Measurements from ENCODE around the gene ATAD3A. TPM values are rescaled to one million over a fixed set of nuclear protein-coding genes. Genes with fewer than 3 reads are reported as not detected.
A peak's percentile ranks its signal among the peaks of the same experiment; 100 is the strongest.

The ATAD3A gene
- total RNA-seq, 2 donors from 2014 or later: 52.7 to 126 TPM

DNA sequence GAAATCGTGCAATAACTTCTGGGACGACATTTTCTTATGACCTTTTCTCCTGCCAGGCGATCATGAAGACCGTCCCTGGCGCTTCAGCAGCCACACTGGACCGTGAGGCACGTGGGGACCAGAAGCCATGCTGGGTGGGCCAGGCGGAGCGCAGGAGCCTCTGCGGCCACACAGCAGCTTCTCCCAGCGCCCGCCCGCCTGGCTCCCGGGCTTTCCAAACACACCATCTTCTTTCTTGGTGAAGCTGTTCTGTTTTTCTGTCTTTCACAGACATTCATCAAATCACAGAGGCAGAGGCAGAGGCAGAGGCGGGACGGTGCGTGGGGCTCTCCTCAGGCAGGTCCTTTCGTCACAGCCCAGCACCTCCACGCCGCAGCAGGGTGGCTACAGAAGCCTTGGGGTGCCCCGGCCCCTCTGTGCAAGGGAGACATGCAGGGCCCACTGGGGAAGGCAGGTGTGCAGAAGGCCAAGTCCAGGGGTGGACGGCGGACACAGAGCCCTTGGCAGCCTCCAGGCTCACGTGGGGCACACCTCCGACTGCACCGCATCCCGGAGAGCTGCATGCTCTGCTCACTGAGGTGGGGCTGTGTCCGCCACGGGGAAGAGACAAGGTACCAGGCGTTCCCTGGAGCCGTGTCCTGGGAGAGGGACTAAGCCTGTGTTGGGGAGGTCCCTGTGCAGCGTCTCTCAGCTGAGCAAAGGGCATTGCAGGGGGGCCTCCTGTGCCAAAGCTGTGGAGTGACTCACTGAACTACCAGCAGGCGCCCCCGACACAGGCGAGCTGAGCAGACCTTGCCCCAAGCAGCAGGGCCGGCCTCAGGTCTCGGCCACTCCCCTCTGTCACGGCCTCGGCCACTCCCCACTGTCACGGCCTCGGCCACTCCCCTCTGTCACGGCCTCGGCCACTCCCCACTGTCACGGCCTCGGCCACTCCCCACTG is 31.1 kb downstream of the ATAD3A start:
- Mint-ChIP-seq H3K27ac (no peak overlapping the region), H3K4me3 (no peak overlapping the region), H3K27me3 (no peaks in the 10 kb centered on the region), H3K36me3 (no peaks in the 10 kb centered on the region), H3K4me1 (ENCODE audit: low read depth in 2 of 2) (no peaks in the 10 kb centered on the region), H3K9me3 (no peaks in the 10 kb centered on the region)
- no peak for DNase-seq (ENCODE audit: low spot score)
- no peak for ATAC-seq

- DNase-seq (ENCODE audit: low spot score) (no peak), ATAC-seq (no peak)
- no peaks in the 10 kb centered on the region for H3K9me3 Mint-ChIP-seq
- no peak overlapping the region for H3K27ac Mint-ChIP-seq
- no peaks in the 10 kb centered on the region for H3K36me3 Mint-ChIP-seq
- no peaks in the 10 kb centered on the region for H3K27me3 Mint-ChIP-seq
- H3K4me3 Mint-ChIP-seq: no peak overlapping the region
- no peaks in the 10 kb centered on the region for H3K4me1 Mint-ChIP-seq (ENCODE audit: low read depth in 2 of 2)
These were observed 31.7 kb downstream of the ATAD3A start for GRCh38 chr1:1543706-1544099.

DNA sequence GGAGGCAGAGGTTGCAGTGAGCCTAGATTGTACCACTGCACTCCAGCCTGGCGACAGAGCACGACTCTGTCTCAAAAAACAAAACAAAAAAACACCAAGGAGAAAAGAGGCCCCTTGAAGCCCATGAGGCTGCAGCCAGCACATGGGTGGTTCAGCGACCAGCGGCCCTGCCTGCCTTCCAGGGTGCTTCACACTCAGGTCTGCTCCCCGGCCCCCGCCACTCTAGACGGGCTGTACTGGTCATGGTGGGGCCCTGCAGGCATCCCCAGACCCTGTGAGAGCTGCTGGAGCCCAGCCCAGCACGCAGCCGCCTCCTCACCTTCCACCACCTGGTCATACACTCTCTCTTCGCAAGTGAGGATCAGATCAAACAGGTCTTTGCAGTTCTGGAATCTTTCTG is 32.6 kb downstream of the ATAD3A start:
- ATAC-seq (no peak), DNase-seq (ENCODE audit: low spot score) (no peak)
- Mint-ChIP-seq H3K4me3 (no peak overlapping the region), H3K27ac (no peak overlapping the region), H3K36me3 (no peaks in the 10 kb centered on the region), H3K9me3 (no peaks in the 10 kb centered on the region), H3K4me1 (ENCODE audit: low read depth in 2 of 2) (no peaks in the 10 kb centered on the region), H3K27me3 (no peaks in the 10 kb centered on the region)

DNA sequence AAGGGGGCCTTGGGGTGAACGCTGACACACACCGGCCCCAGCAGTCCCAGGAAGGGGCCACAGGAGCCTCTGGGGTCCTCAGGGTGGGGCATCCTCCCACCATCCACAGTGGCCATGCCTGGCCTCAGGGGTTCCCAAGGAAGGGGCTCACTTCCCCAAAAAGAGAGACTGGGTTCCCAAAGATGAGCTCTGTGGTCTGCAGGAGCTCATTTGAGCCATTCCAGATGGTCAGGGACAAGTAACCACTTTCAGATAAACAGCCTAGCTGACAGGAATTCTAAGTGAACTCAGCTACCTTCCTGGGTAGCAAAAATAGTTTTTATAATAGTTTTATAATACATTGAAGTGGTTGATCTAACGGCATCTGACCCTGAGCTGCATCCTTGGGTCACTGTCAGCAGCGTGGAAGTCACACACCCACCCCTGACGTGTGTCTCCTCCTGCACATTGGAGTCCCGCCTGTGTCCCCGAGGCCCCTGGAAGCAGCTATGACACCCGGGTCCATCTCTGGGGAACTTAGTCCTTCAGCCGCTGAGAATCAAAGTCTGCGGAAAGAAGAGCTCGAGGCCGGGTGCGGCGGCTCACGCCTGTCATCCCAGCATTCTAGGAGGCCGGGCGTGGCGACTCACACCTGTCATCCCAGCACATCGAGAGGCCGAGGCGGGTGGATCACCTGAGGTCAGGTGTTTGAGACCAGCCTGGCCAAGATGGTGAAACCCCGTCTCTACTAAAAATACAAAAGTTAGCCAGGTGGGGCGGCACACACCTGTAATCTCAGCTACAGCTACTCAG is 34.2 kb downstream of the ATAD3A start:
- no peak for DNase-seq (ENCODE audit: low spot score)
- Mint-ChIP-seq H3K27me3 (no peaks in the 10 kb centered on the region), H3K4me3 (no peak overlapping the region), H3K9me3 (no peaks in the 10 kb centered on the region), H3K4me1 (ENCODE audit: low read depth in 2 of 2) (peaks cover 0 to 3% of the 10 kb centered on the region in 2 donors), H3K36me3 (no peaks in the 10 kb centered on the region), H3K27ac (no peak overlapping the region)
- no peak for ATAC-seq

DNA sequence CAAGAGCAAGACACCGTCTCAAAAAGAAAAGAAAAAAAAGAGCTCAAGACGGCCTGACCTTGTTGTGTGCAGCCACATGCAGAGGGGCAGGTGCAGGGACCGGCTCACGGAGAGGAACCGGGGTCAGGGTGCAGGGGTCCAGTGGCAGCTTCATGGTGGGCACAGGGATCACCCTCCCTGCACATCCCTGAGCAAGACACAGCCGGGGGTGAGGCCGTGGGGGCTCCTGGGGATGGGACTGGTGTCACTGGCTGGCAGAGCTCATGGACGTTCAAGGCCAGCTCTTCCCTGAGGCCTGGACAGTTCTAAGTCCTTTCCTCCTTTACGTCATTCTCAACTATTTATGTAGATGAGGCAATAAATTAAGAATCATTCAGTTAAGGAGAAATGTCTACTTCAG is 35.0 kb downstream of the ATAD3A start:
- Mint-ChIP-seq H3K36me3 (no peaks in the 10 kb centered on the region), H3K9me3 (no peaks in the 10 kb centered on the region), H3K27me3 (no peaks in the 10 kb centered on the region), H3K4me3 (no peak overlapping the region), H3K4me1 (ENCODE audit: low read depth in 2 of 2) (peaks cover 0 to 3% of the 10 kb centered on the region in 2 donors), H3K27ac (no peak overlapping the region)
- no peak for ATAC-seq
- no peak for DNase-seq (ENCODE audit: low spot score)

- ATAC-seq (no peak), DNase-seq (ENCODE audit: low spot score) (no peak)
- no peak overlapping the region for H3K27ac Mint-ChIP-seq
- no peaks in the 10 kb centered on the region for H3K27me3 Mint-ChIP-seq
- no peak overlapping the region for H3K4me3 Mint-ChIP-seq
- no peaks in the 10 kb centered on the region for H3K36me3 Mint-ChIP-seq
- peaks cover 0 to 3% of the 10 kb centered on the region in 2 donors for H3K4me1 Mint-ChIP-seq (ENCODE audit: low read depth in 2 of 2)
- H3K9me3 Mint-ChIP-seq: no peaks in the 10 kb centered on the region
These were observed 35.5 kb downstream of the ATAD3A start for GRCh38 chr1:1547476-1547875.

DNA sequence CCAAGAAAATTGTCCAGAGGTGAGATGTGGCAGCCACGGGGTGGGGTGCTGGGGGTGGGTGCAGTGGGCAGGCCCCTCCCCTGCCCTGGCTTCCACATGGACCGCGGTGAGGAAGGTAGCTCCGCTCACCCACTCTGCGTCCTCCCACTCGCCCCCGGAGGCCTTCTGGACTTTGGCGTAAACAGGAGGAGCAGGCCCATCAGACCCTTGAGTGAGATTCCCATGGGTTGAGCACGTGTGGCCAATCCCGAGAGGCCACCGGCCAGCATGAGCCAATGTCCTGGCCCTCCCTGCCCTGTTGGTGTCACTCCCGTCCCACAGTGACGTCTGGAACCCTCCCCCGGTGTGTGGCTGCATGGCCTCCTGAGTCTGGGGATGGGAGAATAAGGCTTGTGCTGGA is 36.6 kb downstream of the ATAD3A start:
- H3K4me1 Mint-ChIP-seq (ENCODE audit: low read depth in 2 of 2): peaks cover 0 to 4% of the 10 kb centered on the region in 2 donors
- ATAC-seq: no peak
- H3K4me3 Mint-ChIP-seq: no peak overlapping the region
- no peaks in the 10 kb centered on the region for H3K9me3 Mint-ChIP-seq
- H3K27ac Mint-ChIP-seq: no peak overlapping the region
- no peak for DNase-seq (ENCODE audit: low spot score)
- H3K27me3 Mint-ChIP-seq: no peaks in the 10 kb centered on the region
- H3K36me3 Mint-ChIP-seq: no peaks in the 10 kb centered on the region

GRCh38 chr1:1550087-1550486 is 38.1 kb downstream of the ATAD3A start:
- H3K27me3 Mint-ChIP-seq: no peaks in the 10 kb centered on the region
- peaks cover 4 to 10% of the 10 kb centered on the region in 2 donors for H3K4me1 Mint-ChIP-seq (ENCODE audit: low read depth in 2 of 2)
- H3K27ac Mint-ChIP-seq: no peak overlapping the region
- no peak for ATAC-seq
- H3K4me3 Mint-ChIP-seq: no peak overlapping the region
- no peak for DNase-seq (ENCODE audit: low spot score)
- no peaks in the 10 kb centered on the region for H3K9me3 Mint-ChIP-seq
- no peaks in the 10 kb centered on the region for H3K36me3 Mint-ChIP-seq

- ATAC-seq (peak in 1 of 2 donors; percentile 24), DNase-seq (ENCODE audit: low spot score) (no peak)
- Mint-ChIP-seq H3K27me3 (no peaks in the 10 kb centered on the region), H3K4me1 (ENCODE audit: low read depth in 2 of 2) (peaks cover 6 to 13% of the 10 kb centered on the region in 2 donors), H3K36me3 (no peaks in the 10 kb centered on the region), H3K9me3 (no peaks in the 10 kb centered on the region), H3K27ac (no peak overlapping the region), H3K4me3 (no peak overlapping the region)
These were observed 38.9 kb downstream of the ATAD3A start for GRCh38 chr1:1550591-1551432.

DNA sequence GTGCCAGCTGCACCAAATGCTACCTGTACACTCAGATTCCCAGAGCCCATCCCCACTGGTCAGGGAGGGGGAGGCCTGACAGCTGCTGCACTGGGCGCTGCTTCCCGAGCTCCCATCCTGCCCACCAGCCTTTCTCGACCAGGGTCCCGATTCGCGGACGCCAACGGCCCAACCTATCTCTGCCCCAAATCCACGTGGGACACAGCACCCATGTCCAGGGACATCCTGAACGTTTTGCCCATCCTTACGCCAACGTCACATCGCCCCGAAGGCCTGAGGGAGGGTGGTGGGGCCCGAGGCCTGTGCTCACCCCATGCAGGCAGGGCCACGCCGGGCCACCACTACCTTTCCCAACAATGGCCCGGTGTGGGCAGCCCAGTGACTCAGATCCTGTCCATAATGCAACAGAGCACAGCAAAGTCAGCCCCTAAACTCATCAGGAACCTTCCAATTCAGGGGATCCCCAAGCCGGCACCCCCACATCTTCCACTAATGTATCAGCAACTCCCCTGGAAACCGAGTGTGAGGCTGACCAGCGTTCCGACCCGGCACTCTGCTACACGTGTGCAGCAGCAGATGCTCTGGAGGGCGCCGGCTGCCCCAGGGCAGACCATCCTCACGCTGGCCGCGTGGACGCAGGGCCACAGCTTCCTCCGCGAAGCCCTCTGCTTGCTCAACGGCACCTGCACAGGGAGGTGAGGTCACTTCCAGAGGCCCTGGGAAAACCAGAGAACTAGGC is 39.7 kb downstream of the ATAD3A start:
- Mint-ChIP-seq H3K4me1 (ENCODE audit: low read depth in 2 of 2) (peaks cover 6 to 13% of the 10 kb centered on the region in 2 donors), H3K36me3 (no peaks in the 10 kb centered on the region), H3K27ac (no peak overlapping the region), H3K4me3 (no peak overlapping the region), H3K27me3 (no peaks in the 10 kb centered on the region), H3K9me3 (no peaks in the 10 kb centered on the region)
- ATAC-seq: no peak
- DNase-seq (ENCODE audit: low spot score): no peak

DNA sequence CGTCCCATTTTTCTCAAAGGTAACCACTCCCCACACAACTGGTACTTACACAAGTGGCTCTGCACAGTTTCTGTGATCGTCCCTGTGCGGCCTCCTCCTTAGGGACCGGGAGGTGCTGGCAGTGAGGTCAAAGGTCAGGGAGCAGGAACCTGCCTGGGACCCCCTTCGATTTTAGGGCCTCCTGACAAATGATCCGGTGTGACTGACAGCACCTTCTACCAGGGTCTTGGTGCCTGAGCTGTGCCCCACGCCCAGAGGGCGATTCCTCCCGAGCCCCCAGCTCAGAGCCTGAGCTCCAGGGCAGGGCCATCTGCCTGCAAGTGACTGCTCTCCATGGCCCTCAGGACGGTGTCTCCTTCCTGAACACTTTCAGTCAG is 40.3 kb downstream of the ATAD3A start:
- DNase-seq (ENCODE audit: low spot score) (no peak), ATAC-seq (no peak)
- Mint-ChIP-seq H3K4me1 (ENCODE audit: low read depth in 2 of 2) (peaks cover 6 to 13% of the 10 kb centered on the region in 2 donors), H3K9me3 (no peaks in the 10 kb centered on the region), H3K27ac (no peak overlapping the region), H3K27me3 (no peaks in the 10 kb centered on the region), H3K4me3 (no peak overlapping the region), H3K36me3 (no peaks in the 10 kb centered on the region)

GRCh38 chr1:1553821-1554494 is 42.0 kb downstream of the ATAD3A start:
- peak overlapping the region in 1 of 2 donors; percentile 21 for H3K27ac Mint-ChIP-seq

GRCh38 chr1:1554550-1554925 is 42.6 kb downstream of the ATAD3A start:
- DNase-seq (ENCODE audit: low spot score) (no peak), ATAC-seq (no peak)
- peaks cover 6 to 17% of the 10 kb centered on the region in 2 donors for H3K4me1 Mint-ChIP-seq (ENCODE audit: low read depth in 2 of 2)
- H3K4me3 Mint-ChIP-seq: no peak overlapping the region
- no peaks in the 10 kb centered on the region for H3K27me3 Mint-ChIP-seq
- no peak overlapping the region for H3K27ac Mint-ChIP-seq
- no peaks in the 10 kb centered on the region for H3K36me3 Mint-ChIP-seq
- no peaks in the 10 kb centered on the region for H3K9me3 Mint-ChIP-seq

More at GRCh38 chr1:1553821-1554494, 42.0 kb downstream of the ATAD3A start:
- H3K9me3 Mint-ChIP-seq: no peaks in the 10 kb centered on the region
- no peak overlapping the region for H3K4me3 Mint-ChIP-seq
- H3K27me3 Mint-ChIP-seq: no peaks in the 10 kb centered on the region
- no peak for ATAC-seq
- peaks cover 6 to 17% of the 10 kb centered on the region in 2 donors for H3K4me1 Mint-ChIP-seq (ENCODE audit: low read depth in 2 of 2)
- H3K36me3 Mint-ChIP-seq: no peaks in the 10 kb centered on the region
- no peak for DNase-seq (ENCODE audit: low spot score)

All from natural killer cell treated with Interleukin-12 subunit alpha and Interleukin-12 subunit beta and Interleukin-15 and Interleukin-18, amount 100 ng/mL, for 72 hours (primary cell).